SK-N-SH (cell line): Measurements from ENCODE around the gene RAB3C. TPM values are rescaled to one million over a fixed set of nuclear protein-coding genes. Genes with fewer than 3 reads are reported as not detected.

Experiments
- CTCF ChIA-PET: fragments of 300-600, 350-600 bp; formaldehyde crosslinking; extraction: SDS; loops from one replicate; lab custom pipeline; 2021; lab: Yijun Ruan, JAX
- POLR2A ChIA-PET: fragments of 350-600 bp; sonication (Branson Sonifier 250); formaldehyde crosslinking; extraction: SDS; loops from one replicate; lab custom pipeline; 2020; ENCODE audit warnings: antibody characterized with exemption, inconsistent platforms; lab: Yijun Ruan, JAX
- DNase-seq: peaks from one replicate; pipeline ENCODE4 v3.0.0; 2012
- H2AFZ ChIP-seq: fragments of 200-600 bp; sonication (generic); 2 replicates; pipeline ENCODE4 v1.8.1; 2016; ENCODE audit warnings: antibody characterized with exemption, mild to moderate bottlenecking, low read depth
- H3F3A ChIP-seq: fragments of 200-600 bp; sonication (generic); replicated peaks from 2 replicates; pipeline ENCODE3; 2016; ENCODE audit warnings: antibody characterized with exemption, mild to moderate bottlenecking; ENCODE audit not compliant: insufficient read depth
- H3K27ac ChIP-seq, 2 experiments: fragments of 200-500 bp in 1 of 2; fragments of 200-600 bp in 1 of 2; sonication (Bioruptor generic) in 1 of 2; sonication (generic), shearing (Covaris generic) in 1 of 2; 2 replicates each; pipeline versions ENCODE4 v1.5.1 to v1.6.1; 2014 to 2016; ENCODE audit warnings: low read depth in 2 of 2, inconsistent platforms in 1 of 2, low read length in 1 of 2, mild to moderate bottlenecking in 1 of 2, mixed read lengths in 1 of 2
- H3K27me3 ChIP-seq: fragments of 200-600 bp; sonication (generic), shearing (Covaris generic); 2 replicates; pipeline ENCODE4 v1.6.1; 2016; ENCODE audit warnings: mixed run types; ENCODE audit not compliant: insufficient read depth
- H3K36me3 ChIP-seq, 2 experiments: fragments of 200-500 bp in 1 of 2; fragments of 200-600 bp in 1 of 2; sonication (Bioruptor generic) in 1 of 2; sonication (generic) in 1 of 2; replicated peaks in 1 of 2; 2 replicates each; pipeline versions ENCODE3 to v1.5.1; 2014 to 2016; ENCODE audit warnings: low read length in 1 of 2, mild to moderate bottlenecking in 1 of 2; ENCODE audit not compliant: insufficient read depth in 2 of 2, control insufficient read depth in 1 of 2
- H3K4me1 ChIP-seq, 2 experiments: fragments of 200-500 bp in 1 of 2; fragments of 200-600 bp in 1 of 2; sonication (Bioruptor generic) in 1 of 2; sonication (generic), shearing (Covaris generic) in 1 of 2; 2 replicates each; pipeline versions ENCODE4 v1.5.1 to v1.6.1; 2014 to 2016; ENCODE audit warnings: low read depth in 1 of 2, low read length in 1 of 2, mixed run types in 1 of 2; ENCODE audit not compliant: insufficient read depth in 2 of 2, control insufficient read depth in 1 of 2
- H3K4me2 ChIP-seq: fragments of 200-600 bp; sonication (generic), shearing (Covaris generic); 2 replicates; pipeline ENCODE4 v1.6.1; 2017; ENCODE audit warnings: mixed run types
- H3K4me3 ChIP-seq, 2 experiments: fragments of 200-500 bp in 1 of 2; fragments of 200-600 bp in 1 of 2; sonication (Bioruptor generic) in 1 of 2; sonication (generic), shearing (Covaris generic) in 1 of 2; 2 replicates each; pipeline versions ENCODE4 v1.5.1 to v1.8.1; 2014 to 2016; ENCODE audit warnings: low read depth in 2 of 2, inconsistent platforms in 1 of 2, low read length in 1 of 2, mild to moderate bottlenecking in 1 of 2, mixed read lengths in 1 of 2, moderate library complexity in 1 of 2
- H3K79me2 ChIP-seq: fragments of 200-600 bp; sonication (generic); 2 replicates; pipeline ENCODE4 v1.8.1; 2017; ENCODE audit warnings: mild to moderate bottlenecking; ENCODE audit not compliant: insufficient read depth
- H3K9ac ChIP-seq: fragments of 200-600 bp; sonication (generic); 2 replicates; pipeline ENCODE4 v1.6.1; 2017; ENCODE audit warnings: mixed run types
- H3K9me2 ChIP-seq: fragments of 200-600 bp; sonication (generic); 2 replicates; pipeline ENCODE4 v1.6.1; 2017; ENCODE audit warnings: mixed run types
- H3K9me3 ChIP-seq: fragments of 200-600 bp; sonication (generic); 2 replicates; pipeline ENCODE4 v1.6.1; 2017; ENCODE audit warnings: mixed run types, mild to moderate bottlenecking, moderate library complexity
- H4K20me1 ChIP-seq: fragments of 200-600 bp; sonication (generic); 2 replicates; pipeline ENCODE4 v1.6.1; 2017; ENCODE audit warnings: mild to moderate bottlenecking, mixed run types; ENCODE audit not compliant: insufficient read depth
- CHD2 ChIP-seq: fragments of 150-350 bp; IDR thresholded peaks from 2 replicates; pipeline ENCODE4 v1.6.1; 2018; ENCODE audit warnings: low read length; ENCODE audit not compliant: partially characterized antibody
- ELF1 ChIP-seq: IDR thresholded peaks from 2 replicates; pipeline ENCODE4 v1.4.0; 2012
- EP300 ChIP-seq, 2 experiments: IDR thresholded peaks; 2 replicates each; pipeline versions ENCODE4 v1.4.0 to v1.6.1; 2012; ENCODE audit warnings: borderline replicate concordance in 1 of 2, low read depth in 1 of 2, low read length in 1 of 2
- FOXJ3 ChIP-seq: sonication (generic); formaldehyde crosslinking; IDR thresholded peaks from 2 replicates; pipeline ENCODE4 v1.5.1; 2020; ENCODE audit warnings: mild to moderate bottlenecking, missing genetic modification reagents
- FOXM1 ChIP-seq: IDR thresholded peaks from 2 replicates; pipeline ENCODE4 v1.4.0; 2012; ENCODE audit warnings: low read depth, mild to moderate bottlenecking
- IRF3 ChIP-seq: fragments of 150-350 bp; IDR thresholded peaks from 2 replicates; pipeline ENCODE4 v1.6.1; 2016; ENCODE audit warnings: mild to moderate bottlenecking, low read depth, low read length
- MEF2A ChIP-seq: IDR thresholded peaks from 2 replicates; pipeline ENCODE4 v1.4.0; 2012; ENCODE audit warnings: low read depth, borderline replicate concordance
- NFIC ChIP-seq: IDR thresholded peaks from 2 replicates; pipeline ENCODE4 v1.4.0; 2012; ENCODE audit warnings: borderline replicate concordance
- RAD21 ChIP-seq: IDR thresholded peaks from 2 replicates; pipeline ENCODE4 v1.6.1; 2012; ENCODE audit warnings: mild to moderate bottlenecking, low read length
- RCOR1 ChIP-seq: fragments of 150-350 bp; IDR thresholded peaks from 2 replicates; pipeline ENCODE4 v1.6.1; 2017; ENCODE audit warnings: antibody characterized with exemption, low read length
- RXRA ChIP-seq: IDR thresholded peaks from 2 replicates; pipeline ENCODE4 v1.4.0; 2012; ENCODE audit warnings: low read depth, mild to moderate bottlenecking, borderline replicate concordance
- TCF12 ChIP-seq: IDR thresholded peaks from 2 replicates; pipeline ENCODE4 v1.4.0; 2012
- TEAD4 ChIP-seq: IDR thresholded peaks from 2 replicates; pipeline ENCODE4 v1.4.0; 2012; ENCODE audit warnings: mild to moderate bottlenecking, borderline replicate concordance; ENCODE audit not compliant: insufficient read depth
- USF2 ChIP-seq: fragments of 150-350 bp; IDR thresholded peaks from 2 replicates; pipeline ENCODE4 v1.6.1; 2017; ENCODE audit warnings: antibody characterized with exemption, low read length, low read depth, borderline replicate concordance
- YY1 ChIP-seq: IDR thresholded peaks from 2 replicates; pipeline ENCODE4 v1.4.0; 2012; ENCODE audit warnings: low read depth, mild to moderate bottlenecking
- WGBS: methylation state at CpG from one replicate; pipeline ENCODE4 v1.1.6; 2017; ENCODE audit warnings: low lambda C conversion rate; 5-methylcytosine and 5-hydroxymethylcytosine counted together
- polyA plus RNA-seq, 3 experiments: library from polyadenylated mRNA; depleted of rRNA; stranded (reverse); fragments of >200 nt; gene quantifications; 2 replicates each; pipeline ENCODE4 v1.2.3, GENCODE V29; 2012
- TF ChIP-seq, protein P1 (sequence below): IDR thresholded peaks from 2 replicates; pipeline ENCODE4; 2012

RAB3C gene
- polyA plus RNA-seq, 1 of the 3 experiments (the other 2 are of a cell fraction), result 0.03 TPM

GRCh38 chr5:58838729-58839128, 255.9 kb downstream of the RAB3C start:
- Histone ChIP-seq H2AFZ (no peak overlapping the region), H3K9me2 (no peaks in the 10 kb centered on the region), H3K9ac (no peak overlapping the region), H3K4me1 (peaks cover 0 to 15% of the 10 kb centered on the region in 2 experiments; a peak in 2 of 4 replicates), H3K27me3 (no peaks in the 10 kb centered on the region), H3K79me2 (no peaks in the 10 kb centered on the region)
- CTCF ChIA-PET, result no interaction called here
- DNase-seq, result no peak
- TF ChIP-seq RAD21 (no peak), CHD2 (no peak), TCF12 (no peak), USF2 (no peak), ELF1 (no peak)
- TF ChIP-seq, all 33 proteins: peak for 0
- Histone ChIP-seq H3K4me3 (no peak overlapping the region), H3K36me3 (no peaks in the 10 kb centered on the region), H4K20me1 (no peaks in the 10 kb centered on the region), H3K9me3 (no peaks in the 10 kb centered on the region), H3F3A (no peaks in the 10 kb centered on the region), H3K27ac (no peak overlapping the region), H3K4me2 (no peak overlapping the region)
- POLR2A ChIA-PET, result no interaction called here

DNA sequence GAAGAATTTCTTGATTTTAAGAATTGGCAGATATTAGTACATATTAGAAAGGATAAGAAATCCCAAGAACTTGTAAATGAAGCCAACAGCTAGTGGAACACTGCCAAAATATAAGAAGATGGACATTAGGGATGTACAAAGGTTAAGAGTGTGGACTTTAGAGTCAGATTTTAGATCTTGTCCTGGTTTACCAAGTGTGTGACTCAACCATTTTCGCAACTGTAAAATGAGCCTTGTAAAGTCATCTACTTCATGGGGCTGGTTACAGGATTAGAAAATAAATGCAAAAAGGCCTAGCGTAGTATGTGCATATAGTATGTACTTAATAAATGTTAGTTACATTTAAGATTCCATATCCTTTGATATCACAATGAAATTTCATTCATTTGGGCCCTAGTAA, 260.0 kb downstream of the RAB3C start:
- POLR2A ChIA-PET, result no interaction called here
- no peak overlapping the region for H2AFZ ChIP-seq
- H3K4me2 ChIP-seq, result no peak overlapping the region
- WGBS, result 48% methylated on average over 2 of the region's 2 CpGs
- no peak overlapping the region for H3K27ac ChIP-seq
- H3K9ac ChIP-seq, result no peak overlapping the region
- DNase-seq, result no peak
- no peaks in the 10 kb centered on the region for H3K27me3 ChIP-seq
- no peak overlapping the region for H3K4me3 ChIP-seq
- no peaks in the 10 kb centered on the region for H3K4me1 ChIP-seq
- H3F3A ChIP-seq, result no peaks in the 10 kb centered on the region
- CTCF ChIA-PET, result no interaction called here
- no peaks in the 10 kb centered on the region for H3K36me3 ChIP-seq
- H4K20me1 ChIP-seq, result no peaks in the 10 kb centered on the region
- H3K9me3 ChIP-seq, result no peaks in the 10 kb centered on the region
- TF ChIP-seq, protein P1, sequence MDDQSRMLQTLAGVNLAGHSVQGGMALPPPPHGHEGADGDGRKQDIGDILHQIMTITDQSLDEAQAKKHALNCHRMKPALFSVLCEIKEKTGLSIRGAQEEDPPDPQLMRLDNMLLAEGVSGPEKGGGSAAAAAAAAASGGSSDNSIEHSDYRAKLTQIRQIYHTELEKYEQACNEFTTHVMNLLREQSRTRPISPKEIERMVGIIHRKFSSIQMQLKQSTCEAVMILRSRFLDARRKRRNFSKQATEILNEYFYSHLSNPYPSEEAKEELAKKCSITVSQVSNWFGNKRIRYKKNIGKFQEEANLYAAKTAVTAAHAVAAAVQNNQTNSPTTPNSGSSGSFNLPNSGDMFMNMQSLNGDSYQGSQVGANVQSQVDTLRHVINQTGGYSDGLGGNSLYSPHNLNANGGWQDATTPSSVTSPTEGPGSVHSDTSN, result no peak
- TF ChIP-seq IRF3 (no peak), MEF2A (no peak), NFIC (no peak), TCF12 (no peak), RCOR1 (no peak), FOXJ3 (CRISPR knock-in tag) (no peak), EP300 (IDR thresholded peaks at IDR 0.05; ENCODE audit: borderline replicate concordance in 1 of 2, low read depth in 1 of 2, low read length in 1 of 2) (no peak), RXRA (no peak), TEAD4 (no peak), YY1 (no peak), FOXM1 (no peak)
- no peaks in the 10 kb centered on the region for H3K79me2 ChIP-seq
- H3K9me2 ChIP-seq, result no peaks in the 10 kb centered on the region
